Measurements from ENCODE around the gene PAH.
A peak's percentile ranks its signal among the peaks of the same experiment; 100 is the strongest.

DNA sequence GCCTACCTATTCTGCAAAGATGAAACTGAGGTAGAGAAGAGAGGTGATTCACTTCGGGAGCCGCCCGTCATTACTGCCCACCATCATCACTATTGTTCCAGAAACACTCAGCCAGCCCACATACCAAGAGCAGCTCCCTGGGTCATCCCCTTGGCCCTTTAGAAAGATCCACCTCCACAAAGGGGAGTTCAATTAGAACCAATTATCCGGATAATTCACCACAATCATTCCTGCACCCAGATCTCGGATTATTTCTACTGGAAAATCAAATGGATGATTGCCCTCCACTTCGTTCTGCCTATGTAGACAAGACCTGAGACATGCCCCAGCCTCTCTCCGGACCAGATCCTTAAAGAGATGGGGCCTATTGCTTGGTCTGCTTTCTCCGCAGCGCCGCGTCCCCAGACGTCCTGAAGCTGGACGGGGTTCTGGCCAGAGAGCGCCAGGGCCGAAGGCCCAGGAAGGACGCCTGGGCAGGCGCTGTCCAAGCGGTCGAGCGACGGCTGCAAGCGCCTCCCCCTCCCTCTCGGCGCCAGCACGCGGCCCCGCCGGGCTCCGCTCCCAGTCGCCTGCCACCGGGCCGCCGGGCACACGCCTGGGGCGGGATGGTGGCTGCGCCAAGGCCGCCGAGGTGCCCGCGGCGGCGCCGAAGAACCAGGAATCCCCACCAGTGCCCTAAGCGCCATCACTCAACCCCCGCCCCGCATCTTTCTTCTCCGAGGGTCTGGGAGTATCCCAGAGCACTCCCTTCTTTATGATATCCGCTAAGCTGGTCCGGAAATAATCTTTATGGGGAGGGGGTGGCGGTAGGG, 39.1 kb upstream of the PAH start:
- TF ChIP-seq CTCF (conservative IDR thresholded peaks at IDR 0.05; ENCODE audit: low read depth, low read length) (no peak), EZH2 (IDR thresholded peaks at IDR 0.05; ENCODE audit: borderline replicate concordance, low read depth, low read length, poor library complexity, severe bottlenecking) (peak; percentile 42)
